GM23338 (cell line): Measurements from ENCODE around the gene PDYN. TPM values are rescaled to one million over a fixed set of nuclear protein-coding genes. Genes with fewer than 3 reads are reported as not detected.

Source experiments
- ATAC-seq: fragments of 200-7000 bp; cut with Tn5 transposase; 3 replicates; pipeline ENCODE4 v1.9.1; 2020
- DNase-seq: peaks from one replicate; pipeline ENCODE4 v3.0.0-alpha.2; 2015; ENCODE audit warnings: low spot score
- H2AFZ ChIP-seq: fragments of 200-600 bp; sonication (generic); 2 replicates; pipeline ENCODE4 v1.8.0; 2016; ENCODE audit warnings: antibody characterized with exemption, mild to moderate bottlenecking, moderate library complexity
- H3F3A ChIP-seq: fragments of 200-600 bp; sonication (generic); replicated peaks from 2 replicates; pipeline ENCODE4 v1.8.0; 2017; ENCODE audit warnings: antibody characterized with exemption, mixed run types, low read depth
- H3K27ac ChIP-seq: fragments of 200-600 bp; sonication (generic); 2 replicates; pipeline ENCODE4 v1.6.1; 2016; ENCODE audit warnings: low read depth
- H3K27me3 ChIP-seq: fragments of 200-600 bp; sonication (generic); 2 replicates; pipeline ENCODE4 v1.8.0; 2016; ENCODE audit warnings: mild to moderate bottlenecking, mixed run types, moderate library complexity; ENCODE audit not compliant: insufficient read depth
- H3K36me3 ChIP-seq: fragments of 200-600 bp; sonication (generic); 2 replicates; pipeline ENCODE4 v1.8.0; 2016; ENCODE audit warnings: mild to moderate bottlenecking; ENCODE audit not compliant: insufficient read depth
- H3K4me1 ChIP-seq: fragments of 200-600 bp; sonication (generic); 2 replicates; pipeline ENCODE4 v1.8.0; 2016; ENCODE audit warnings: mild to moderate bottlenecking, moderate library complexity; ENCODE audit not compliant: insufficient read depth
- H3K4me2 ChIP-seq: fragments of 200-600 bp; sonication (generic); 2 replicates; pipeline ENCODE4 v1.7.1; 2017; ENCODE audit warnings: mixed run types
- H3K4me3 ChIP-seq: fragments of 200-600 bp; sonication (generic); 2 replicates; pipeline ENCODE4 v1.6.1; 2016; ENCODE audit warnings: mixed run types
- H3K79me2 ChIP-seq: fragments of 200-600 bp; sonication (generic); replicated peaks from 2 replicates; pipeline ENCODE4 v1.8.0; 2017; ENCODE audit warnings: mild to moderate bottlenecking; ENCODE audit not compliant: insufficient read depth
- H3K9me2 ChIP-seq: fragments of 200-600 bp; sonication (generic); 2 replicates; pipeline ENCODE4 v1.8.0; 2017; ENCODE audit not compliant: insufficient read depth
- H4K20me1 ChIP-seq: fragments of 200-600 bp; sonication (generic); replicated peaks from 2 replicates; pipeline ENCODE4 v1.8.0; 2017; ENCODE audit warnings: mild to moderate bottlenecking; ENCODE audit not compliant: insufficient read depth
- H3K27ac Mint-ChIP-seq: 2 replicates; pipeline ENCODE4 v1.8.0; 2020; ENCODE audit warnings: inconsistent platforms, mild to moderate bottlenecking, moderate library complexity, mixed read lengths
- H3K27me3 Mint-ChIP-seq: 3 replicates; pipeline ENCODE4 v1.8.0; 2022; ENCODE audit warnings: low read depth, mild to moderate bottlenecking, moderate library complexity, mixed read lengths, inconsistent platforms; ENCODE audit not compliant: insufficient read depth, poor library complexity
- H3K36me3 Mint-ChIP-seq: 3 replicates; pipeline ENCODE4 v1.8.0; 2021; ENCODE audit warnings: low read depth, mild to moderate bottlenecking, inconsistent platforms, moderate library complexity, mixed read lengths
- H3K4me1 Mint-ChIP-seq: 3 replicates; pipeline ENCODE4 v1.8.0; 2020; ENCODE audit warnings: mild to moderate bottlenecking, inconsistent platforms, mixed read lengths
- H3K4me3 Mint-ChIP-seq: 3 replicates; pipeline ENCODE4 v1.8.0; 2021; ENCODE audit warnings: moderate library complexity, mild to moderate bottlenecking, inconsistent platforms, mixed read lengths
- H3K9me3 Mint-ChIP-seq: 3 replicates; pipeline ENCODE4 v1.8.0; 2020; ENCODE audit warnings: moderate library complexity, mild to moderate bottlenecking, inconsistent platforms, mixed read lengths
- CREB1 ChIP-seq: fragments of 250-450 bp; sonication (Bioruptor Pico); IDR thresholded peaks from 2 replicates; pipeline ENCODE4 v1.5.0; 2020; ENCODE audit warnings: low read depth, mild to moderate bottlenecking, moderate library complexity
- ETS1 ChIP-seq: IDR thresholded peaks from 2 replicates; pipeline ENCODE4 v1.6.1; 2016; ENCODE audit warnings: antibody characterized with exemption
- EZH2 ChIP-seq: fragments of 200-600 bp; sonication (generic); IDR thresholded peaks from one replicate; pipeline ENCODE4 v1.8.0; 2017; ENCODE audit warnings: antibody characterized with exemption, mild to moderate bottlenecking, low read depth; ENCODE audit not compliant: unreplicated experiment
- EZH2phosphoT487 ChIP-seq: fragments of 200-600 bp; sonication (generic); IDR thresholded peaks from one replicate; pipeline ENCODE4 v1.8.1; 2018; ENCODE audit warnings: antibody characterized with exemption; ENCODE audit not compliant: unreplicated experiment
- JUNB ChIP-seq: IDR thresholded peaks from one replicate; pipeline ENCODE4 v1.6.1; 2016; ENCODE audit warnings: antibody characterized with exemption; ENCODE audit not compliant: unreplicated experiment
- NANOG ChIP-seq: IDR thresholded peaks from 2 replicates; pipeline ENCODE4 v1.6.1; 2016; ENCODE audit warnings: antibody characterized with exemption, borderline replicate concordance
- POLR2AphosphoS5 ChIP-seq: IDR thresholded peaks from 2 replicates; pipeline ENCODE4 v1.6.1; 2016; ENCODE audit warnings: antibody characterized with exemption, low read depth
- REST ChIP-seq: IDR thresholded peaks from one replicate; pipeline ENCODE4 v1.6.1; 2018; ENCODE audit warnings: antibody characterized with exemption; ENCODE audit not compliant: unreplicated experiment
- STAT1 ChIP-seq: IDR thresholded peaks from one replicate; pipeline ENCODE4 v1.6.1; 2016; ENCODE audit warnings: antibody characterized with exemption; ENCODE audit not compliant: unreplicated experiment
- ZNF114 ChIP-seq: fragments of 250-450 bp; sonication (Bioruptor Pico); IDR thresholded peaks from 2 replicates; pipeline ENCODE4 v1.5.0; 2020; ENCODE audit warnings: mild to moderate bottlenecking, moderate library complexity
- ZNF331 ChIP-seq: fragments of 250-450 bp; sonication (Bioruptor Pico); IDR thresholded peaks from 2 replicates; pipeline ENCODE4 v1.5.0; 2020; ENCODE audit warnings: low read depth, mild to moderate bottlenecking, moderate library complexity
- polyA plus RNA-seq: library from polyadenylated mRNA; unstranded; fragments of >200 nt; fragmentation: Nextera tagmentation; extraction: Ambion mirVana; gene quantifications from 2 replicates; pipeline ENCODE4 v1.2.1, GENCODE V29; 2016
- total RNA-seq: library from RNA; depleted of rRNA; stranded (reverse); fragments of >200 nt; shearing (Covaris generic); gene quantifications from 2 replicates; pipeline ENCODE4 v1.2.3, GENCODE V29; 2014
- TF ChIP-seq, protein P1 (sequence below), 2 experiments: fragments of 200-600 bp in 1 of 2; sonication (generic) in 1 of 2; conservative IDR thresholded peaks; 2 replicates each; pipeline versions ENCODE4 v1.5.1 to v1.6.1; 2016 to 2017; ENCODE audit warnings: antibody characterized with exemption in 2 of 2, low read depth in 2 of 2, mild to moderate bottlenecking in 2 of 2, moderate library complexity in 1 of 2
- TF ChIP-seq, protein P2 (sequence below): fragments of 250-450 bp; sonication (Bioruptor Pico); IDR thresholded peaks from 2 replicates; pipeline ENCODE4 v1.5.0; 2020; ENCODE audit warnings: mild to moderate bottlenecking, moderate library complexity

Gene PDYN
- total and polyA plus RNA-seq, 2 experiments from 2014 or later, result 0.21 to 0.24 TPM

GRCh38 chr20:1982686-1983085 lies 11.2 kb downstream of the PDYN start:
- no peak overlapping the region for H3K4me2 ChIP-seq
- H3F3A ChIP-seq, result no peaks in the 10 kb centered on the region
- no peaks in the 10 kb centered on the region for H4K20me1 ChIP-seq
- no peak for ATAC-seq
- DNase-seq, result no peak
- H3K27ac ChIP-seq, result no peak overlapping the region
- no peak overlapping the region for H3K27ac Mint-ChIP-seq
- no peaks in the 10 kb centered on the region for H3K27me3 ChIP-seq
- no peaks in the 10 kb centered on the region for H3K79me2 ChIP-seq
- H2AFZ ChIP-seq, result no peak overlapping the region
- no peaks in the 10 kb centered on the region for H3K36me3 ChIP-seq
- TF ChIP-seq ZNF114 (CRISPR knock-in tag) (no peak), JUNB (no peak), EZH2 (no peak), CREB1 (CRISPR knock-in tag) (no peak), NANOG (no peak), POLR2AphosphoS5 (no peak), ETS1 (no peak), EZH2phosphoT487 (no peak), ZNF331 (CRISPR knock-in tag) (no peak), REST (no peak), STAT1 (no peak)
- TF ChIP-seq, protein P1, sequence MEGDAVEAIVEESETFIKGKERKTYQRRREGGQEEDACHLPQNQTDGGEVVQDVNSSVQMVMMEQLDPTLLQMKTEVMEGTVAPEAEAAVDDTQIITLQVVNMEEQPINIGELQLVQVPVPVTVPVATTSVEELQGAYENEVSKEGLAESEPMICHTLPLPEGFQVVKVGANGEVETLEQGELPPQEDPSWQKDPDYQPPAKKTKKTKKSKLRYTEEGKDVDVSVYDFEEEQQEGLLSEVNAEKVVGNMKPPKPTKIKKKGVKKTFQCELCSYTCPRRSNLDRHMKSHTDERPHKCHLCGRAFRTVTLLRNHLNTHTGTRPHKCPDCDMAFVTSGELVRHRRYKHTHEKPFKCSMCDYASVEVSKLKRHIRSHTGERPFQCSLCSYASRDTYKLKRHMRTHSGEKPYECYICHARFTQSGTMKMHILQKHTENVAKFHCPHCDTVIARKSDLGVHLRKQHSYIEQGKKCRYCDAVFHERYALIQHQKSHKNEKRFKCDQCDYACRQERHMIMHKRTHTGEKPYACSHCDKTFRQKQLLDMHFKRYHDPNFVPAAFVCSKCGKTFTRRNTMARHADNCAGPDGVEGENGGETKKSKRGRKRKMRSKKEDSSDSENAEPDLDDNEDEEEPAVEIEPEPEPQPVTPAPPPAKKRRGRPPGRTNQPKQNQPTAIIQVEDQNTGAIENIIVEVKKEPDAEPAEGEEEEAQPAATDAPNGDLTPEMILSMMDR (conservative IDR thresholded peaks at IDR 0.05; ENCODE audit: low read depth in 2 of 2), result no peak
- TF ChIP-seq, protein P2, sequence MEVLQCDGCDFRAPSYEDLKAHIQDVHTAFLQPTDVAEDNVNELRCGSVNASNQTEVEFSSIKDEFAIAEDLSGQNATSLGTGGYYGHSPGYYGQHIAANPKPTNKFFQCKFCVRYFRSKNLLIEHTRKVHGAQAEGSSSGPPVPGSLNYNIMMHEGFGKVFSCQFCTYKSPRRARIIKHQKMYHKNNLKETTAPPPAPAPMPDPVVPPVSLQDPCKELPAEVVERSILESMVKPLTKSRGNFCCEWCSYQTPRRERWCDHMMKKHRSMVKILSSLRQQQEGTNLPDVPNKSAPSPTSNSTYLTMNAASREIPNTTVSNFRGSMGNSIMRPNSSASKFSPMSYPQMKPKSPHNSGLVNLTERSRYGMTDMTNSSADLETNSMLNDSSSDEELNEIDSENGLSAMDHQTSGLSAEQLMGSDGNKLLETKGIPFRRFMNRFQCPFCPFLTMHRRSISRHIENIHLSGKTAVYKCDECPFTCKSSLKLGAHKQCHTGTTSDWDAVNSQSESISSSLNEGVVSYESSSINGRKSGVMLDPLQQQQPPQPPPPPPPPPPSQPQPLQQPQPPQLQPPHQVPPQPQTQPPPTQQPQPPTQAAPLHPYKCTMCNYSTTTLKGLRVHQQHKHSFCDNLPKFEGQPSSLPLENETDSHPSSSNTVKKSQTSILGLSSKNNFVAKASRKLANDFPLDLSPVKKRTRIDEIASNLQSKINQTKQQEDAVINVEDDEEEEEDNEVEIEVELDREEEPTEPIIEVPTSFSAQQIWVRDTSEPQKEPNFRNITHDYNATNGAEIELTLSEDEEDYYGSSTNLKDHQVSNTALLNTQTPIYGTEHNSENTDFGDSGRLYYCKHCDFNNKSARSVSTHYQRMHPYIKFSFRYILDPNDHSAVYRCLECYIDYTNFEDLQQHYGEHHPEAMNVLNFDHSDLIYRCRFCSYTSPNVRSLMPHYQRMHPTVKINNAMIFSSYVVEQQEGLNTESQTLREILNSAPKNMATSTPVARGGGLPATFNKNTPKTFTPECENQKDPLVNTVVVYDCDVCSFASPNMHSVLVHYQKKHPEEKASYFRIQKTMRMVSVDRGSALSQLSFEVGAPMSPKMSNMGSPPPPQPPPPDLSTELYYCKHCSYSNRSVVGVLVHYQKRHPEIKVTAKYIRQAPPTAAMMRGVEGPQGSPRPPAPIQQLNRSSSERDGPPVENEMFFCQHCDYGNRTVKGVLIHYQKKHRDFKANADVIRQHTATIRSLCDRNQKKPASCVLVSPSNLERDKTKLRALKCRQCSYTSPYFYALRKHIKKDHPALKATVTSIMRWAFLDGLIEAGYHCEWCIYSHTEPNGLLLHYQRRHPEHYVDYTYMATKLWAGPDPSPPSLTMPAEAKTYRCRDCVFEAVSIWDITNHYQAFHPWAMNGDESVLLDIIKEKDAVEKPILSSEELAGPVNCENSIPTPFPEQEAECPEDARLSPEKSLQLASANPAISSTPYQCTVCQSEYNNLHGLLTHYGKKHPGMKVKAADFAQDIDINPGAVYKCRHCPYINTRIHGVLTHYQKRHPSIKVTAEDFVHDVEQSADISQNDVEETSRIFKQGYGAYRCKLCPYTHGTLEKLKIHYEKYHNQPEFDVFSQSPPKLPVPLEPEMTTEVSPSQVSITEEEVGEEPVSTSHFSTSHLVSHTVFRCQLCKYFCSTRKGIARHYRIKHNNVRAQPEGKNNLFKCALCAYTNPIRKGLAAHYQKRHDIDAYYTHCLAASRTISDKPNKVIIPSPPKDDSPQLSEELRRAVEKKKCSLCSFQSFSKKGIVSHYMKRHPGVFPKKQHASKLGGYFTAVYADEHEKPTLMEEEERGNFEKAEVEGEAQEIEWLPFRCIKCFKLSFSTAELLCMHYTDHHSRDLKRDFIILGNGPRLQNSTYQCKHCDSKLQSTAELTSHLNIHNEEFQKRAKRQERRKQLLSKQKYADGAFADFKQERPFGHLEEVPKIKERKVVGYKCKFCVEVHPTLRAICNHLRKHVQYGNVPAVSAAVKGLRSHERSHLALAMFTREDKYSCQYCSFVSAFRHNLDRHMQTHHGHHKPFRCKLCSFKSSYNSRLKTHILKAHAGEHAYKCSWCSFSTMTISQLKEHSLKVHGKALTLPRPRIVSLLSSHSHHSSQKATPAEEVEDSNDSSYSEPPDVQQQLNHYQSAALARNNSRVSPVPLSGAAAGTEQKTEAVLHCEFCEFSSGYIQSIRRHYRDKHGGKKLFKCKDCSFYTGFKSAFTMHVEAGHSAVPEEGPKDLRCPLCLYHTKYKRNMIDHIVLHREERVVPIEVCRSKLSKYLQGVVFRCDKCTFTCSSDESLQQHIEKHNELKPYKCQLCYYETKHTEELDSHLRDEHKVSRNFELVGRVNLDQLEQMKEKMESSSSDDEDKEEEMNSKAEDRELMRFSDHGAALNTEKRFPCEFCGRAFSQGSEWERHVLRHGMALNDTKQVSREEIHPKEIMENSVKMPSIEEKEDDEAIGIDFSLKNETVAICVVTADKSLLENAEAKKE (CRISPR knock-in tag), result no peak
- H3K4me1 ChIP-seq, result no peaks in the 10 kb centered on the region
- H3K9me3 Mint-ChIP-seq, result no peaks in the 10 kb centered on the region
- no peak overlapping the region for H3K4me3 ChIP-seq
- H3K4me1 Mint-ChIP-seq, result no peaks in the 10 kb centered on the region
- H3K36me3 Mint-ChIP-seq, result no peaks in the 10 kb centered on the region
- no peaks in the 10 kb centered on the region for H3K9me2 ChIP-seq
- H3K4me3 Mint-ChIP-seq, result no peak overlapping the region
- H3K27me3 Mint-ChIP-seq, result no peaks in the 10 kb centered on the region
